HepG2 (cell line): ENCODE data around the gene GATAD2B. TPM values are rescaled to one million over a fixed set of nuclear protein-coding genes. Genes with fewer than 3 reads are reported as not detected.
A peak's percentile ranks its signal among the peaks of the same experiment; 100 is the strongest.

Experiments used
- AGO1 ChIP-seq: fragments of 200-400 bp; formaldehyde crosslinking; IDR thresholded peaks from 2 replicates; pipeline ENCODE4 v1.6.1; 2017; ENCODE audit warnings: mild to moderate bottlenecking, low read depth, low read length, moderate library complexity; ENCODE audit not compliant: poor library complexity, severe bottlenecking
- KLF9 ChIP-seq: IDR thresholded peaks from 2 replicates; pipeline ENCODE4 v1.6.1; 2016; ENCODE audit warnings: low read depth
- MED1 ChIP-seq: sonication (generic); formaldehyde crosslinking; IDR thresholded peaks from 2 replicates; pipeline ENCODE4 v1.4.0; 2020; ENCODE audit warnings: missing genetic modification reagents
- TCF7 ChIP-seq: sonication (generic); IDR thresholded peaks from 2 replicates; pipeline ENCODE4 v1.6.1; 2016; ENCODE audit warnings: antibody characterized with exemption, low read depth
- TOPORS ChIP-seq: sonication (generic); formaldehyde crosslinking; IDR thresholded peaks from 2 replicates; pipeline ENCODE4 v1.8.0; 2023; ENCODE audit warnings: mild to moderate bottlenecking, missing genetic modification reagents
- ZFP62 ChIP-seq: sonication (generic); formaldehyde crosslinking; IDR thresholded peaks from 2 replicates; pipeline ENCODE4 v1.4.0; 2020; ENCODE audit warnings: missing genetic modification reagents
- ZNF337 ChIP-seq: sonication (generic); formaldehyde crosslinking; IDR thresholded peaks from 2 replicates; pipeline ENCODE4 v1.5.1; 2020; ENCODE audit warnings: missing genetic modification reagents, low read depth, mild to moderate bottlenecking, borderline replicate concordance
- ZZZ3 ChIP-seq: sonication (generic); formaldehyde crosslinking; IDR thresholded peaks from 2 replicates; pipeline ENCODE4 v1.4.0; 2020; ENCODE audit warnings: missing genetic modification reagents, mild to moderate bottlenecking, borderline replicate concordance
- polyA plus RNA-seq, 8 experiments: library from polyadenylated mRNA; depleted of rRNA in 3 of 8; stranded (reverse) in 7 of 8; unstranded in 1 of 8; fragments of >200 nt; fragmentation: Illumina TruSeq in 4 of 8; extraction: Trizol in 4 of 8; gene quantifications; 2 replicates each; pipeline versions ENCODE4 v1.2.1 to v1.2.3, GENCODE V29; 2011 to 2016; ENCODE audit warnings: low read depth in 4 of 8, missing spikeins in 1 of 8, mixed read lengths in 1 of 8; ENCODE audit not compliant: insufficient read depth in 1 of 8
- total RNA-seq, 5 experiments: library from RNA; depleted of rRNA; stranded (reverse); fragments of >200 nt; fragmentation: Illumina TruSeq; extraction: Trizol; gene quantifications; 2 replicates each; pipeline ENCODE4 v1.2.3, GENCODE V29; 2016; ENCODE audit warnings: low read depth in 1 of 5
- TF ChIP-seq, protein P1 (sequence below): IDR thresholded peaks from 2 replicates; pipeline ENCODE4 v1.6.1; 2016; ENCODE audit warnings: low read depth, missing genetic modification reagents, missing compliant biosample characterization
- TF ChIP-seq, protein P2 (sequence below): sonication (generic); formaldehyde crosslinking; IDR thresholded peaks from 2 replicates; pipeline ENCODE4 v1.5.0; 2020; ENCODE audit warnings: missing genetic modification reagents
- TF ChIP-seq, protein P3 (sequence below), 2 experiments: fragments of 450-650 bp in 1 of 2; sonication (generic) in 1 of 2; formaldehyde crosslinking; IDR thresholded peaks; 2 replicates each; pipeline versions ENCODE4 v1.5.0 to v1.8.0; 2020 to 2022; ENCODE audit warnings: mild to moderate bottlenecking in 1 of 2, missing genetic modification reagents in 1 of 2
- TF ChIP-seq, protein P4 (sequence below): sonication (generic); formaldehyde crosslinking; IDR thresholded peaks from 2 replicates; pipeline ENCODE4 v1.5.0; 2020; ENCODE audit warnings: mild to moderate bottlenecking, missing genetic modification reagents, borderline replicate concordance
- TF ChIP-seq, protein P5 (sequence below): sonication (generic); formaldehyde crosslinking; conservative IDR thresholded peaks from 2 replicates; pipeline ENCODE4 v1.4.0; 2020; ENCODE audit warnings: mild to moderate bottlenecking, missing genetic modification reagents, moderate library complexity

The GATAD2B gene
- total and polyA plus RNA-seq, 2 of the 13 experiments (the other 11 are each of a cell fraction or from before 2014, with no cell fraction given) = 3.2 to 5.2 TPM

DNA sequence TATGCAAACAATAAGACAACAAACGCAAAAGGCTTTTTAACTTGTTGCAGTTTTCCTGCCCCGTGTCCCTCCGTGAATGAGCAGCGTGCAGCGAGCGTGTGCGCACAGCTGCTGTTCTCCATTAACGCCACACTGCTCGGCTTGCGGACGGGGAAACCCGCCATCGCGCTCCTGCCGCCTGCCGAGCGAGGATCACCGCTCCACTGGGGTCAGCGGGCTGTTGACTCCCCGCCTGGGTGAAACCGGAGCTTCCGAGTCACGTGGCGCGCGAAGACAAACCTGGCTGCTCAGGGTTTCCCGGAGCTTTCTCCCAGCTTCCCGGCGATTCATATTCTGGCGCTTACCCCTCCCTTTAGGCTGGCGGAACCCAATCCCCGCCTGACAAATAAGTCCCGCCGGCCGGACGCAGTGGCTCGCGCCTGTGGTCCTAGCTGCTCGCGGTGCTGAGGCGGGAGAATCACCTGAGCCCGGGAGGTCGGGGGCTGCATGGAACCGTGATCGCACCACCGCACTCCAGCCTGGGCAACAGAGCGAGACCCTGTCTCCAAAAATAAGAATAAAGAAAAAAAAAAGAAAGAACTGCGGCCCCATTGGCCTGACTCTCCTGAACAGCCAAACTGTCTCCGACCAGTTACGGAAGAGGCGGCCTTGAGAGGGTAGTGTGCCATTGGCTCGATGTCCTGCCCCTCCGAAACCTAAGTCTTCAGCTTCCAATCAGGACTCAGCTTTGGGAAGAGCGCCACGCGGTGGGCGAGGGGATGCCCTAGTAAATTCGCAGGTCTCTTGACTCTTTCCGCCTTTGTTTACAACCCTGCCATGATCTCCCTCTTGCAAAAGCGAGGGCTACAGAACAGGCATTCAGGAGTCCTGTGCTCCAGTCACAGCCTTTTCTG is 44.6 kb upstream of the GATAD2B start, which contains the start of gene CREB3L4 (continued):
- TF ChIP-seq, protein P1, sequence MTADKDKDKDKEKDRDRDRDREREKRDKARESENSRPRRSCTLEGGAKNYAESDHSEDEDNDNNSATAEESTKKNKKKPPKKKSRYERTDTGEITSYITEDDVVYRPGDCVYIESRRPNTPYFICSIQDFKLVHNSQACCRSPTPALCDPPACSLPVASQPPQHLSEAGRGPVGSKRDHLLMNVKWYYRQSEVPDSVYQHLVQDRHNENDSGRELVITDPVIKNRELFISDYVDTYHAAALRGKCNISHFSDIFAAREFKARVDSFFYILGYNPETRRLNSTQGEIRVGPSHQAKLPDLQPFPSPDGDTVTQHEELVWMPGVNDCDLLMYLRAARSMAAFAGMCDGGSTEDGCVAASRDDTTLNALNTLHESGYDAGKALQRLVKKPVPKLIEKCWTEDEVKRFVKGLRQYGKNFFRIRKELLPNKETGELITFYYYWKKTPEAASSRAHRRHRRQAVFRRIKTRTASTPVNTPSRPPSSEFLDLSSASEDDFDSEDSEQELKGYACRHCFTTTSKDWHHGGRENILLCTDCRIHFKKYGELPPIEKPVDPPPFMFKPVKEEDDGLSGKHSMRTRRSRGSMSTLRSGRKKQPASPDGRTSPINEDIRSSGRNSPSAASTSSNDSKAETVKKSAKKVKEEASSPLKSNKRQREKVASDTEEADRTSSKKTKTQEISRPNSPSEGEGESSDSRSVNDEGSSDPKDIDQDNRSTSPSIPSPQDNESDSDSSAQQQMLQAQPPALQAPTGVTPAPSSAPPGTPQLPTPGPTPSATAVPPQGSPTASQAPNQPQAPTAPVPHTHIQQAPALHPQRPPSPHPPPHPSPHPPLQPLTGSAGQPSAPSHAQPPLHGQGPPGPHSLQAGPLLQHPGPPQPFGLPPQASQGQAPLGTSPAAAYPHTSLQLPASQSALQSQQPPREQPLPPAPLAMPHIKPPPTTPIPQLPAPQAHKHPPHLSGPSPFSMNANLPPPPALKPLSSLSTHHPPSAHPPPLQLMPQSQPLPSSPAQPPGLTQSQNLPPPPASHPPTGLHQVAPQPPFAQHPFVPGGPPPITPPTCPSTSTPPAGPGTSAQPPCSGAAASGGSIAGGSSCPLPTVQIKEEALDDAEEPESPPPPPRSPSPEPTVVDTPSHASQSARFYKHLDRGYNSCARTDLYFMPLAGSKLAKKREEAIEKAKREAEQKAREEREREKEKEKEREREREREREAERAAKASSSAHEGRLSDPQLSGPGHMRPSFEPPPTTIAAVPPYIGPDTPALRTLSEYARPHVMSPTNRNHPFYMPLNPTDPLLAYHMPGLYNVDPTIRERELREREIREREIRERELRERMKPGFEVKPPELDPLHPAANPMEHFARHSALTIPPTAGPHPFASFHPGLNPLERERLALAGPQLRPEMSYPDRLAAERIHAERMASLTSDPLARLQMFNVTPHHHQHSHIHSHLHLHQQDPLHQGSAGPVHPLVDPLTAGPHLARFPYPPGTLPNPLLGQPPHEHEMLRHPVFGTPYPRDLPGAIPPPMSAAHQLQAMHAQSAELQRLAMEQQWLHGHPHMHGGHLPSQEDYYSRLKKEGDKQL = peak; percentile 52; the same call in 1 of the 2 replicates
- TF ChIP-seq, protein P2, sequence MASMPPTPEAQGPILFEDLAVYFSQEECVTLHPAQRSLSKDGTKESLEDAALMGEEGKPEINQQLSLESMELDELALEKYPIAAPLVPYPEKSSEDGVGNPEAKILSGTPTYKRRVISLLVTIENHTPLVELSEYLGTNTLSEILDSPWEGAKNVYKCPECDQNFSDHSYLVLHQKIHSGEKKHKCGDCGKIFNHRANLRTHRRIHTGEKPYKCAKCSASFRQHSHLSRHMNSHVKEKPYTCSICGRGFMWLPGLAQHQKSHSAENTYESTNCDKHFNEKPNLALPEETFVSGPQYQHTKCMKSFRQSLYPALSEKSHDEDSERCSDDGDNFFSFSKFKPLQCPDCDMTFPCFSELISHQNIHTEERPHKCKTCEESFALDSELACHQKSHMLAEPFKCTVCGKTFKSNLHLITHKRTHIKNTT (CRISPR knock-in tag) = no peak
- TF ChIP-seq KLF9 (no peak), ZFP62 (CRISPR knock-in tag) (no peak), TOPORS (CRISPR knock-in tag) (peak; percentile 69), AGO1 (peak; percentile 79), MED1 (peak; percentile 61), ZNF337 (CRISPR knock-in tag) (peak; percentile 47; the same call in 1 of the 2 replicates), ZZZ3 (0 out of 2 replicates have a peak, but pooled peaks have one; percentile 24), TCF7 (no peak)
- TF ChIP-seq, protein P3, sequence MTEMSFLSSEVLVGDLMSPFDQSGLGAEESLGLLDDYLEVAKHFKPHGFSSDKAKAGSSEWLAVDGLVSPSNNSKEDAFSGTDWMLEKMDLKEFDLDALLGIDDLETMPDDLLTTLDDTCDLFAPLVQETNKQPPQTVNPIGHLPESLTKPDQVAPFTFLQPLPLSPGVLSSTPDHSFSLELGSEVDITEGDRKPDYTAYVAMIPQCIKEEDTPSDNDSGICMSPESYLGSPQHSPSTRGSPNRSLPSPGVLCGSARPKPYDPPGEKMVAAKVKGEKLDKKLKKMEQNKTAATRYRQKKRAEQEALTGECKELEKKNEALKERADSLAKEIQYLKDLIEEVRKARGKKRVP (CRISPR knock-in tag; IDR thresholded peaks at IDR 0.05) = 0 out of 4 replicates have a peak, but pooled peaks of 1 of the 2 experiments have one; percentile 50
- TF ChIP-seq, protein P4, sequence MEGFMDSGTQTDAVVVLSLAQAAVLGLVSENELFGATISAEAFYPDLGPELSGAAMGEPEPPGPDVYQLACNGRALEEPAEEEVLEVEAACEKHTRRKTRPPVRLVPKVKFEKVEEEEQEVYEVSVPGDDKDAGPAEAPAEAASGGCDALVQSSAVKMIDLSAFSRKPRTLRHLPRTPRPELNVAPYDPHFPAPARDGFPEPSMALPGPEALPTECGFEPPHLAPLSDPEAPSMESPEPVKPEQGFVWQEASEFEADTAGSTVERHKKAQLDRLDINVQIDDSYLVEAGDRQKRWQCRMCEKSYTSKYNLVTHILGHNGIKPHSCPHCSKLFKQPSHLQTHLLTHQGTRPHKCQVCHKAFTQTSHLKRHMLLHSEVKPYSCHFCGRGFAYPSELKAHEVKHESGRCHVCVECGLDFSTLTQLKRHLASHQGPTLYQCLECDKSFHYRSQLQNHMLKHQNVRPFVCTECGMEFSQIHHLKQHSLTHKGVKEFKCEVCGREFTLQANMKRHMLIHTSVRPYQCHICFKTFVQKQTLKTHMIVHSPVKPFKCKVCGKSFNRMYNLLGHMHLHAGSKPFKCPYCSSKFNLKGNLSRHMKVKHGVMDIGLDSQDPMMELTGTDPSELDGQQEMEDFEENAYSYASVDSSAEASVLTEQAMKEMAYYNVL = peak; percentile 58; the same call in 1 of the 2 replicates
- TF ChIP-seq, protein P5, sequence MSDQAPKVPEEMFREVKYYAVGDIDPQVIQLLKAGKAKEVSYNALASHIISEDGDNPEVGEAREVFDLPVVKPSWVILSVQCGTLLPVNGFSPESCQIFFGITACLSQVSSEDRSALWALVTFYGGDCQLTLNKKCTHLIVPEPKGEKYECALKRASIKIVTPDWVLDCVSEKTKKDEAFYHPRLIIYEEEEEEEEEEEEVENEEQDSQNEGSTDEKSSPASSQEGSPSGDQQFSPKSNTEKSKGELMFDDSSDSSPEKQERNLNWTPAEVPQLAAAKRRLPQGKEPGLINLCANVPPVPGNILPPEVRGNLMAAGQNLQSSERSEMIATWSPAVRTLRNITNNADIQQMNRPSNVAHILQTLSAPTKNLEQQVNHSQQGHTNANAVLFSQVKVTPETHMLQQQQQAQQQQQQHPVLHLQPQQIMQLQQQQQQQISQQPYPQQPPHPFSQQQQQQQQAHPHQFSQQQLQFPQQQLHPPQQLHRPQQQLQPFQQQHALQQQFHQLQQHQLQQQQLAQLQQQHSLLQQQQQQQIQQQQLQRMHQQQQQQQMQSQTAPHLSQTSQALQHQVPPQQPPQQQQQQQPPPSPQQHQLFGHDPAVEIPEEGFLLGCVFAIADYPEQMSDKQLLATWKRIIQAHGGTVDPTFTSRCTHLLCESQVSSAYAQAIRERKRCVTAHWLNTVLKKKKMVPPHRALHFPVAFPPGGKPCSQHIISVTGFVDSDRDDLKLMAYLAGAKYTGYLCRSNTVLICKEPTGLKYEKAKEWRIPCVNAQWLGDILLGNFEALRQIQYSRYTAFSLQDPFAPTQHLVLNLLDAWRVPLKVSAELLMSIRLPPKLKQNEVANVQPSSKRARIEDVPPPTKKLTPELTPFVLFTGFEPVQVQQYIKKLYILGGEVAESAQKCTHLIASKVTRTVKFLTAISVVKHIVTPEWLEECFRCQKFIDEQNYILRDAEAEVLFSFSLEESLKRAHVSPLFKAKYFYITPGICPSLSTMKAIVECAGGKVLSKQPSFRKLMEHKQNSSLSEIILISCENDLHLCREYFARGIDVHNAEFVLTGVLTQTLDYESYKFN (CRISPR knock-in tag) = peak; percentile 64; the same call in 1 of the 2 replicates
